Mammary epithelial cell (primary cell): ENCODE results near the gene RIT1.

Source experiments
- CTCF ChIP-seq, 2 donors: IDR thresholded peaks in 1 of 2; conservative IDR thresholded peaks in 1 of 2; 2 replicates each; pipeline ENCODE4 v1.5.1; 2011 to 2012; ENCODE audit warnings: inconsistent platforms in 2 of 2, low read length in 2 of 2, mild to moderate bottlenecking in 2 of 2, control low read depth in 1 of 2, low read depth in 1 of 2; ENCODE audit not compliant: insufficient read depth in 1 of 2; ENCODE audit errors: extremely low read depth in 1 of 2
- EZH2 ChIP-seq: IDR thresholded peaks from 2 replicates; pipeline ENCODE4 v1.6.1; 2012; ENCODE audit warnings: low read length, inconsistent platforms, borderline replicate concordance

GRCh38 chr1:155861896-155862295 lies 49.3 kb downstream of the RIT1 start:
- TF ChIP-seq EZH2 = no peak
- TF ChIP-seq CTCF (conservative IDR thresholded peaks at IDR 0.05 in 1 of 2, IDR thresholded peaks at IDR 0.05 in 1 of 2; ENCODE audit: extremely low read depth in 1 of 2, insufficient read depth in 1 of 2, low read depth in 1 of 2, low read length in 2 of 2) = no peak
